ENCODE measurements around the gene HADHA.
"Not testable (repeated sequence)": the region's sequence is repeated elsewhere in the genome, so short reads cannot be mapped to it uniquely, and the experiment has no call there.

HADHA gene

DNA sequence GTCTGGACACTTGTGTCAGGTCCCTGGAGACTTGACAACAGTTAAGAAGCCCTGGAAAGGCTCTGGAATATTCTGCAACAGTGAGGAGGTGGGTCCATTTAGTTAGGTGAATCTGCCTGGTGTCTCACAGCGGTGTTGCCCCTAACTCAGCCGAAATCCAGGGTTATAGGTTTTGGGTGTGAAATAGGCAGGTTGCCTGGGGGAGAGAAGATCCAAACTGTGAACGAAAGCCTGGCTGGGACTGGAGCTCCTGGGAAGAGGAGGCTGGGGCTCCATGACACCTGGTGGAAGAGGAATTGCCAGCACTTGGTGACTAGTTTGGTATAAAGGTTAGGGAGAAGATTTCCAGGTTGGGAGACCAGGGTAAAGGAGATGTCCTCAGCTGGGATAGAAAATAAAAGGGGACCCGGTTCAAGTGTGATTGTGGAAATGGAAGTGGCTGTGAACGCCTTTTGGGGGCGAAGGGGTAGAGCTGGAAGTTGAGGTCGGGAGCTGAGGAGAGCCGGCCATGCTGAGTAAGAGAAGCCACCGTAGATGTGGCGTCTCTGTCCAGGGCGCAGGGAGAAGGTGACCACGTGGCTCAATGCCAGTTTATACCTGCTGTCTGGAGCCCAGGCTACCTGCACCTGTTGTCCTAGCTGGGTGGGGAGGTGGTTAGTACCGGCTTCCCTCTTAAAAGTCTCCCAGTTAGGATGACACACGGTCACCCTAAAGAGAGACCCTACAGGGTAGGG, 74.6 kb downstream of the HADHA start:
- Histone ChIP-seq H3K36me3 (replicated peaks; ENCODE audit: low read depth, low read length) (no peaks in the 10 kb centered on the region), H3K4me3 (ENCODE audit: low read length) (no peak overlapping the region), H3K9ac (ENCODE audit: low read length) (no peak overlapping the region), H4K20me1 (ENCODE audit: insufficient read depth, low read length) (no peaks in the 10 kb centered on the region), H3K27ac (ENCODE audit: low read length) (no peak overlapping the region), H3K27me3 (ENCODE audit: low read depth, low read length) (no peaks in the 10 kb centered on the region), H3K79me2 (ENCODE audit: low read length) (no peaks in the 10 kb centered on the region), H3K4me2 (ENCODE audit: low read length) (no peak overlapping the region), H3K9me3 (ENCODE audit: insufficient read depth, low read length) (no peaks in the 10 kb centered on the region), H2AFZ (ENCODE audit: low read depth, low read length) (no peak overlapping the region), H3K4me1 (ENCODE audit: low read length) (peaks cover 2% of the 10 kb centered on the region; the same call in 1 of the 2 replicates)
- TF ChIP-seq, protein P1, sequence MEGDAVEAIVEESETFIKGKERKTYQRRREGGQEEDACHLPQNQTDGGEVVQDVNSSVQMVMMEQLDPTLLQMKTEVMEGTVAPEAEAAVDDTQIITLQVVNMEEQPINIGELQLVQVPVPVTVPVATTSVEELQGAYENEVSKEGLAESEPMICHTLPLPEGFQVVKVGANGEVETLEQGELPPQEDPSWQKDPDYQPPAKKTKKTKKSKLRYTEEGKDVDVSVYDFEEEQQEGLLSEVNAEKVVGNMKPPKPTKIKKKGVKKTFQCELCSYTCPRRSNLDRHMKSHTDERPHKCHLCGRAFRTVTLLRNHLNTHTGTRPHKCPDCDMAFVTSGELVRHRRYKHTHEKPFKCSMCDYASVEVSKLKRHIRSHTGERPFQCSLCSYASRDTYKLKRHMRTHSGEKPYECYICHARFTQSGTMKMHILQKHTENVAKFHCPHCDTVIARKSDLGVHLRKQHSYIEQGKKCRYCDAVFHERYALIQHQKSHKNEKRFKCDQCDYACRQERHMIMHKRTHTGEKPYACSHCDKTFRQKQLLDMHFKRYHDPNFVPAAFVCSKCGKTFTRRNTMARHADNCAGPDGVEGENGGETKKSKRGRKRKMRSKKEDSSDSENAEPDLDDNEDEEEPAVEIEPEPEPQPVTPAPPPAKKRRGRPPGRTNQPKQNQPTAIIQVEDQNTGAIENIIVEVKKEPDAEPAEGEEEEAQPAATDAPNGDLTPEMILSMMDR (IDR thresholded peaks at IDR 0.05; ENCODE audit: low read depth, low read length), result no peak
- TF ChIP-seq EZH2phosphoT487 (IDR thresholded peaks at IDR 0.05; ENCODE audit: low read depth), result no peak

DNA sequence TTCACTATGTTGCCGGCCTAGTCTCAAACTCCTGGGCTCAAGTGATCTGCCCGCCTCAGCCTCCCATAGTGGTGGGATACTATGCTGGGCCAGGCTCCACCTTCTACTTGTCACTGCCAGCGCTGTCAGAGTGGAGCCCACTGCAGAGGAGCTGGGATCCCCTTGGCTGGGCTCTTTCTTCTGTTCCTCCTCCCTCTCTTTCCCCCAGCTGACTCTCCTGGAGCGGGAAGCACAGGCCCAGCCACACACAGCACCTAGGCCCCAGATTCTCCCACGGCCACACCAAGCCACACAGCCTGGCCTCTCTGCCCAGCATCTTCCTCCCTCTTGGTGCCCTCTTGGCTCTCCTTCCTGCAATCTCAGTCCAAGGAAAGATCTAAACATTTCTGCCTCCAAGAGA, 75.2 kb downstream of the HADHA start:
- Histone ChIP-seq H3K4me1 (ENCODE audit: low read length) (no peaks in the 10 kb centered on the region), H3K36me3 (replicated peaks; ENCODE audit: low read depth, low read length) (no peaks in the 10 kb centered on the region), H3K27ac (ENCODE audit: low read length) (no peak overlapping the region), H4K20me1 (ENCODE audit: insufficient read depth, low read length) (no peaks in the 10 kb centered on the region), H2AFZ (ENCODE audit: low read depth, low read length) (no peak overlapping the region), H3K4me3 (ENCODE audit: low read length) (no peak overlapping the region), H3K4me2 (ENCODE audit: low read length) (no peak overlapping the region), H3K9me3 (ENCODE audit: insufficient read depth, low read length) (no peaks in the 10 kb centered on the region), H3K79me2 (ENCODE audit: low read length) (no peaks in the 10 kb centered on the region), H3K9ac (ENCODE audit: low read length) (no peak overlapping the region), H3K27me3 (ENCODE audit: low read depth, low read length) (no peaks in the 10 kb centered on the region)
- TF ChIP-seq EZH2phosphoT487 (IDR thresholded peaks at IDR 0.05; ENCODE audit: low read depth), result no peak
- TF ChIP-seq, protein P1 (IDR thresholded peaks at IDR 0.05; ENCODE audit: low read depth, low read length), result no peak

DNA sequence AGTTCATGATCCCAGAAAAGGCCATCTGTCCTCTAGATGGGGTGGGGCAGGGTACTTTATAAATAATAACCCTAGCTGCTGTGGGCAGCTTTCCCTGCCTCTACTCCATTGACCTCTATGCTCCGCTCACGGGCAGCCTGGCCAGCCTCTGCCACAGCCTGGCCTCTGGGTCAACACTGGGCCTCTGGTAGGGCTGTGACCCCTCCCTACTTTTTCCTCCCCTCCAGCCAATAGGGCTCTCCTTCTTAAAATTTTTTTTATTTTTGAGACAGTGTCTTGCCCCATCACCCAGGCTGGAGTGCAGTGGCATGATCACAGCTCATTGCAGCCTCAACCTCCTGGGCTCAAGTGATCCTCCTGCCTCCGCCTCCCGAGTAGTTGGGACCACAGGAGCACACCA, 75.6 kb downstream of the HADHA start:
- TF ChIP-seq, protein P1 (IDR thresholded peaks at IDR 0.05; ENCODE audit: low read depth, low read length), result no peak
- TF ChIP-seq EZH2phosphoT487 (IDR thresholded peaks at IDR 0.05; ENCODE audit: low read depth), result no peak
- Histone ChIP-seq H3K9me3 (ENCODE audit: insufficient read depth, low read length) (no peaks in the 10 kb centered on the region), H4K20me1 (ENCODE audit: insufficient read depth, low read length) (no peaks in the 10 kb centered on the region), H3K79me2 (ENCODE audit: low read length) (no peaks in the 10 kb centered on the region), H2AFZ (ENCODE audit: low read depth, low read length) (no peak overlapping the region), H3K4me3 (ENCODE audit: low read length) (no peak overlapping the region), H3K9ac (ENCODE audit: low read length) (no peak overlapping the region), H3K27me3 (ENCODE audit: low read depth, low read length) (no peaks in the 10 kb centered on the region), H3K4me1 (ENCODE audit: low read length) (no peaks in the 10 kb centered on the region), H3K4me2 (ENCODE audit: low read length) (no peak overlapping the region), H3K36me3 (replicated peaks; ENCODE audit: low read depth, low read length) (no peaks in the 10 kb centered on the region), H3K27ac (ENCODE audit: low read length) (no peak overlapping the region)

DNA sequence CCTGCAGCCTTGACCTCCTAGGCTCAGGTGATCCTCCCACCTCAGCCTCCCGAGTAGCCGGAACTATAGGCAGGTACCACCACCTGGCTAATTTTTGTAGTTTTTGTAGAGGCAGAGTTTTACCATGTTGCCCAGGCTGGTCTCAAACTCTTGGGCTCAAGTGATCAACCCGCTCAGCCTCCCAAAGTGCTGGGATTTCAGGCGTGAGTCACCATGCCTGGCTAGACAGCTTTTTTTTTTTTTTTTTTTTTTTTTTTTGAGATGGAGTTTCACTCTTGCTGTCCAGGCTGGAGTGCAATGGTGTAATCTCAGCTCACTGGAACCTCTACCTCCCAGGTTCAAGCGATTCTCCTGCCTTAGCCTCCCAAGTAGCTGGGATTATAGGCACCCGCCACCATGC, 77.9 kb downstream of the HADHA start:
- not testable (repeated sequence) for H3K79me2 ChIP-seq (ENCODE audit: low read length); H3K4me2 ChIP-seq (ENCODE audit: low read length); H3K36me3 ChIP-seq (replicated peaks; ENCODE audit: low read depth, low read length); H3K27ac ChIP-seq (ENCODE audit: low read length); H3K27me3 ChIP-seq (ENCODE audit: low read depth, low read length); H3K9ac ChIP-seq (ENCODE audit: low read length); H2AFZ ChIP-seq (ENCODE audit: low read depth, low read length); H4K20me1 ChIP-seq (ENCODE audit: insufficient read depth, low read length); H3K4me1 ChIP-seq (ENCODE audit: low read length); H3K4me3 ChIP-seq (ENCODE audit: low read length); H3K9me3 ChIP-seq (ENCODE audit: insufficient read depth, low read length)
